Measurements from ENCODE around the gene RNF144A. TPM values are rescaled to one million over a fixed set of nuclear protein-coding genes. Genes with fewer than 3 reads are reported as not detected.

RNF144A gene
- total RNA-seq, 1 experiment from 2014 or later: 13.6 TPM

DNA sequence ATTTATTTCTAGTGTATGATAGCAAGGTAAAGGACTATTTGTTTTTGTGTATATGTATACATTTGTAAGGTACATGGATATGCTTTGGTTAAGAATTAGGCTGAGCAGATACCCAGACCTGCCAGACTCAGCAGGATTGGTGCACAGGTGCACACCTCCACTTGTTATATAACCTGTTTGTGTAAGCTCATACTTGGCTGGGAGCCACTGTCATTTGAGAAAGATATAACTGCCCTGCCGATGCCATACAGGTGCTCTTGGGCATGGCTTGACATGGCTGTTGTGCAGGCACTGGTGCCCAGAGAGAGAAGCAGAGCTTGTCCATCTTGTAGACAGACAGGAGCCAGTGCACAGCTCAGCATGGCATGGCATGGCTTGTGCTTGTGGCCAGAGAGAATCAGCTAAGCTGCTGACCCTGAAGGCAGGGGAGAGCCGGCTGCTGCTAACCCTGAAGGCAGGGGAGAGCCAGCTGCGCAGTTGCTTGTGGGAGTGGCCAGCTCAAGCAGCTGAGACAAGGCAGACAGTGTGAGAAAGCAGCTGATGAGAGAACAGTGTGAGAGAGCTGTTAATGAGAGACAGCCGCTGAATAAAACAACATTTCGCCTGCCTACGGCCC is 136.5 kb downstream of the RNF144A start:
- DNase-seq (ENCODE audit: low spot score) (no peak), ATAC-seq (no peak)
- ChIA-PET CTCF (interaction anchor here (2.6 kb wide), 1 partner anchor 10 kb away, joined by 11 read pairs; no protein-coding TSS in a partner anchor), POLR2A (no interaction called here)
- H3K9me3 Mint-ChIP-seq: peaks cover 21% of the 10 kb centered on the region; the same call in 1 of the 2 replicates
- H3K4me3 Mint-ChIP-seq: no peak overlapping the region
- H3K27me3 Mint-ChIP-seq (ENCODE audit: low read depth): no peaks in the 10 kb centered on the region; the same call in 1 of the 2 replicates
- peaks cover 18% of the 10 kb centered on the region for H3K4me1 Mint-ChIP-seq
- TF ChIP-seq SP1 (CRISPR knock-in tag; conservative IDR thresholded peaks at IDR 0.05) (no peak), ATF1 (CRISPR knock-in tag; IDR thresholded peaks at IDR 0.05) (no peak), OVOL2 (CRISPR knock-in tag; IDR thresholded peaks at IDR 0.05; ENCODE audit: borderline replicate concordance) (no peak), PRRX2 (CRISPR knock-in tag; IDR thresholded peaks at IDR 0.05) (no peak), CBFB (CRISPR knock-in tag; IDR thresholded peaks at IDR 0.05; ENCODE audit: low read depth) (no peak), RORB (CRISPR knock-in tag; IDR thresholded peaks at IDR 0.05) (no peak), NR2C2 (CRISPR knock-in tag; IDR thresholded peaks at IDR 0.05) (no peak), ZNF138 (CRISPR knock-in tag; conservative IDR thresholded peaks at IDR 0.05) (no peak), ZNF396 (CRISPR knock-in tag; IDR thresholded peaks at IDR 0.05; ENCODE audit: borderline replicate concordance) (no peak), ZNF671 (CRISPR knock-in tag; IDR thresholded peaks at IDR 0.05) (no peak), MYBL2 (CRISPR knock-in tag; IDR thresholded peaks at IDR 0.05) (no peak)
- TF ChIP-seq, protein P1, sequence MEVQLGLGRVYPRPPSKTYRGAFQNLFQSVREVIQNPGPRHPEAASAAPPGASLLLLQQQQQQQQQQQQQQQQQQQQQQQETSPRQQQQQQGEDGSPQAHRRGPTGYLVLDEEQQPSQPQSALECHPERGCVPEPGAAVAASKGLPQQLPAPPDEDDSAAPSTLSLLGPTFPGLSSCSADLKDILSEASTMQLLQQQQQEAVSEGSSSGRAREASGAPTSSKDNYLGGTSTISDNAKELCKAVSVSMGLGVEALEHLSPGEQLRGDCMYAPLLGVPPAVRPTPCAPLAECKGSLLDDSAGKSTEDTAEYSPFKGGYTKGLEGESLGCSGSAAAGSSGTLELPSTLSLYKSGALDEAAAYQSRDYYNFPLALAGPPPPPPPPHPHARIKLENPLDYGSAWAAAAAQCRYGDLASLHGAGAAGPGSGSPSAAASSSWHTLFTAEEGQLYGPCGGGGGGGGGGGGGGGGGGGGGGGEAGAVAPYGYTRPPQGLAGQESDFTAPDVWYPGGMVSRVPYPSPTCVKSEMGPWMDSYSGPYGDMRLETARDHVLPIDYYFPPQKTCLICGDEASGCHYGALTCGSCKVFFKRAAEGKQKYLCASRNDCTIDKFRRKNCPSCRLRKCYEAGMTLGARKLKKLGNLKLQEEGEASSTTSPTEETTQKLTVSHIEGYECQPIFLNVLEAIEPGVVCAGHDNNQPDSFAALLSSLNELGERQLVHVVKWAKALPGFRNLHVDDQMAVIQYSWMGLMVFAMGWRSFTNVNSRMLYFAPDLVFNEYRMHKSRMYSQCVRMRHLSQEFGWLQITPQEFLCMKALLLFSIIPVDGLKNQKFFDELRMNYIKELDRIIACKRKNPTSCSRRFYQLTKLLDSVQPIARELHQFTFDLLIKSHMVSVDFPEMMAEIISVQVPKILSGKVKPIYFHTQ (CRISPR knock-in tag; IDR thresholded peaks at IDR 0.05): no peak
- TF ChIP-seq, protein P2, sequence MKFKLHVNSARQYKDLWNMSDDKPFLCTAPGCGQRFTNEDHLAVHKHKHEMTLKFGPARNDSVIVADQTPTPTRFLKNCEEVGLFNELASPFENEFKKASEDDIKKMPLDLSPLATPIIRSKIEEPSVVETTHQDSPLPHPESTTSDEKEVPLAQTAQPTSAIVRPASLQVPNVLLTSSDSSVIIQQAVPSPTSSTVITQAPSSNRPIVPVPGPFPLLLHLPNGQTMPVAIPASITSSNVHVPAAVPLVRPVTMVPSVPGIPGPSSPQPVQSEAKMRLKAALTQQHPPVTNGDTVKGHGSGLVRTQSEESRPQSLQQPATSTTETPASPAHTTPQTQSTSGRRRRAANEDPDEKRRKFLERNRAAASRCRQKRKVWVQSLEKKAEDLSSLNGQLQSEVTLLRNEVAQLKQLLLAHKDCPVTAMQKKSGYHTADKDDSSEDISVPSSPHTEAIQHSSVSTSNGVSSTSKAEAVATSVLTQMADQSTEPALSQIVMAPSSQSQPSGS (CRISPR knock-in tag; IDR thresholded peaks at IDR 0.05; ENCODE audit: borderline replicate concordance, low read depth): no peak
- TF ChIP-seq, protein P3, sequence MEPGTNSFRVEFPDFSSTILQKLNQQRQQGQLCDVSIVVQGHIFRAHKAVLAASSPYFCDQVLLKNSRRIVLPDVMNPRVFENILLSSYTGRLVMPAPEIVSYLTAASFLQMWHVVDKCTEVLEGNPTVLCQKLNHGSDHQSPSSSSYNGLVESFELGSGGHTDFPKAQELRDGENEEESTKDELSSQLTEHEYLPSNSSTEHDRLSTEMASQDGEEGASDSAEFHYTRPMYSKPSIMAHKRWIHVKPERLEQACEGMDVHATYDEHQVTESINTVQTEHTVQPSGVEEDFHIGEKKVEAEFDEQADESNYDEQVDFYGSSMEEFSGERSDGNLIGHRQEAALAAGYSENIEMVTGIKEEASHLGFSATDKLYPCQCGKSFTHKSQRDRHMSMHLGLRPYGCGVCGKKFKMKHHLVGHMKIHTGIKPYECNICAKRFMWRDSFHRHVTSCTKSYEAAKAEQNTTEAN (CRISPR knock-in tag; IDR thresholded peaks at IDR 0.05): no peak
- no peaks in the 10 kb centered on the region for H3K36me3 Mint-ChIP-seq
- no peak overlapping the region for H3K27ac Mint-ChIP-seq

DNA sequence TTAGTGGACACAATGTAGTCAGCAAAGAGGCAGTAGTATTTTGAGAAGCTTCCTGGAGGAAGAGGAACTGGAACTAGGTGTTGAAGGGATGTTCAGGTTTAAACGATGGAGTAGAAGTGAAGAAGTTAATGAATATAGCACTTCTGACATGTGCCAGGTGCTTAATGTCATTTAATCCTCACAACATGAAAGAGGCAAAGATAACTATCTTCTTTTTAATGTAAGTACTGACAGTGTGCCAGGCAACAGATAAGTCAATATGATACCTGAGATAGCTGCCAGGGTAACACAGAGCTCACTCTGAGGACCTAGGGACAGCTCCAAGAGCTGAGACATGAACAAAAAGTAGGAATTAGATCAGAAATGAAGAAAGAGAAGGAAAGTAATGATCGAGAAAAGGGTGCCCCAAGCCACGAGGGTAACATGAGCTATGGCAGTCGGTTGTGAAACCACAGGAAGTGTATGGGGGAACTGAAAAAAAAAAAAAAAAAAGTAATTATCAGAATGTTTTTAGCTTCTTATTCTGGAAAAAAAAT is 140.7 kb downstream of the RNF144A start:
- ChIA-PET POLR2A (interaction anchor here (0.7 kb wide), 1 partner anchor 12 kb away, joined by 3 read pairs; no protein-coding TSS in a partner anchor), CTCF (interaction anchor here (0.6 kb wide), 1 partner anchor 170 kb away, joined by 3 read pairs; no protein-coding TSS in a partner anchor)
- TF ChIP-seq TEAD1 (CRISPR knock-in tag; IDR thresholded peaks at IDR 0.05): no peak
- ATAC-seq: no peak
- Mint-ChIP-seq H3K27ac (no peak overlapping the region), H3K4me1 (peaks cover 11% of the 10 kb centered on the region), H3K27me3 (ENCODE audit: low read depth) (no peaks in the 10 kb centered on the region; the same call in 1 of the 2 replicates), H3K36me3 (peaks cover 1% of the 10 kb centered on the region; the same call in 1 of the 2 replicates), H3K4me3 (no peak overlapping the region), H3K9me3 (peaks cover 7% of the 10 kb centered on the region)
- DNase-seq (ENCODE audit: low spot score): no peak

DNA sequence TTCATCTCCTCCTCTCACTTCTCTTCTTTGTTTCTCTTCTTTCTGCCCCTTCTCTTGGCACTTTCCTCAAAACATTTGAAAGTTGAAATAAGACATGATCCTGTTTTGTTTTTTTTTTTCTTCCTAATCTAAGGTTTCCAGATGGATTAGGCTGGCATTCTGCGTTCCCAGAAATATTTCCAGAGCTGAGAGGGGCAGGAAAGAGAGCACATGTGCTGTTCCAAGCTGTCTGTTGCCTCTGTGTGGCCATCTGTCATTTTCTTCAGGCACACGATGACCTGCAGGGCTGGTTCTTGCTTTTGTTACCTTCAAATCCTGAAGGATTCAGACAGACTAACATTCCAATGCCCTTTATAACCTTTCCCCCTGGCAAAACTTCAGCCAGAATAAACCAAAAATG is 142.9 kb downstream of the RNF144A start:
- H3K4me1 Mint-ChIP-seq: peaks cover 11% of the 10 kb centered on the region
- peaks cover 19% of the 10 kb centered on the region for H3K36me3 Mint-ChIP-seq
- ChIA-PET POLR2A (no interaction called here), CTCF (interaction anchor here (1.3 kb wide), 1 partner anchor 16 kb away, joined by 4 read pairs; no protein-coding TSS in a partner anchor)
- H3K27me3 Mint-ChIP-seq (ENCODE audit: low read depth): peaks cover 2% of the 10 kb centered on the region; the same call in 1 of the 2 replicates
- H3K4me3 Mint-ChIP-seq: no peak overlapping the region
- peaks cover 23% of the 10 kb centered on the region for H3K9me3 Mint-ChIP-seq
- no peak for ATAC-seq
- no peak overlapping the region for H3K27ac Mint-ChIP-seq
- no peak for DNase-seq (ENCODE audit: low spot score)
- TF ChIP-seq, protein P4, sequence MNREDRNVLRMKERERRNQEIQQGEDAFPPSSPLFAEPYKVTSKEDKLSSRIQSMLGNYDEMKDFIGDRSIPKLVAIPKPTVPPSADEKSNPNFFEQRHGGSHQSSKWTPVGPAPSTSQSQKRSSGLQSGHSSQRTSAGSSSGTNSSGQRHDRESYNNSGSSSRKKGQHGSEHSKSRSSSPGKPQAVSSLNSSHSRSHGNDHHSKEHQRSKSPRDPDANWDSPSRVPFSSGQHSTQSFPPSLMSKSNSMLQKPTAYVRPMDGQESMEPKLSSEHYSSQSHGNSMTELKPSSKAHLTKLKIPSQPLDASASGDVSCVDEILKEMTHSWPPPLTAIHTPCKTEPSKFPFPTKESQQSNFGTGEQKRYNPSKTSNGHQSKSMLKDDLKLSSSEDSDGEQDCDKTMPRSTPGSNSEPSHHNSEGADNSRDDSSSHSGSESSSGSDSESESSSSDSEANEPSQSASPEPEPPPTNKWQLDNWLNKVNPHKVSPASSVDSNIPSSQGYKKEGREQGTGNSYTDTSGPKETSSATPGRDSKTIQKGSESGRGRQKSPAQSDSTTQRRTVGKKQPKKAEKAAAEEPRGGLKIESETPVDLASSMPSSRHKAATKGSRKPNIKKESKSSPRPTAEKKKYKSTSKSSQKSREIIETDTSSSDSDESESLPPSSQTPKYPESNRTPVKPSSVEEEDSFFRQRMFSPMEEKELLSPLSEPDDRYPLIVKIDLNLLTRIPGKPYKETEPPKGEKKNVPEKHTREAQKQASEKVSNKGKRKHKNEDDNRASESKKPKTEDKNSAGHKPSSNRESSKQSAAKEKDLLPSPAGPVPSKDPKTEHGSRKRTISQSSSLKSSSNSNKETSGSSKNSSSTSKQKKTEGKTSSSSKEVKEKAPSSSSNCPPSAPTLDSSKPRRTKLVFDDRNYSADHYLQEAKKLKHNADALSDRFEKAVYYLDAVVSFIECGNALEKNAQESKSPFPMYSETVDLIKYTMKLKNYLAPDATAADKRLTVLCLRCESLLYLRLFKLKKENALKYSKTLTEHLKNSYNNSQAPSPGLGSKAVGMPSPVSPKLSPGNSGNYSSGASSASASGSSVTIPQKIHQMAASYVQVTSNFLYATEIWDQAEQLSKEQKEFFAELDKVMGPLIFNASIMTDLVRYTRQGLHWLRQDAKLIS (CRISPR knock-in tag; IDR thresholded peaks at IDR 0.05; ENCODE audit: borderline replicate concordance): no peak
- TF ChIP-seq, protein P5, sequence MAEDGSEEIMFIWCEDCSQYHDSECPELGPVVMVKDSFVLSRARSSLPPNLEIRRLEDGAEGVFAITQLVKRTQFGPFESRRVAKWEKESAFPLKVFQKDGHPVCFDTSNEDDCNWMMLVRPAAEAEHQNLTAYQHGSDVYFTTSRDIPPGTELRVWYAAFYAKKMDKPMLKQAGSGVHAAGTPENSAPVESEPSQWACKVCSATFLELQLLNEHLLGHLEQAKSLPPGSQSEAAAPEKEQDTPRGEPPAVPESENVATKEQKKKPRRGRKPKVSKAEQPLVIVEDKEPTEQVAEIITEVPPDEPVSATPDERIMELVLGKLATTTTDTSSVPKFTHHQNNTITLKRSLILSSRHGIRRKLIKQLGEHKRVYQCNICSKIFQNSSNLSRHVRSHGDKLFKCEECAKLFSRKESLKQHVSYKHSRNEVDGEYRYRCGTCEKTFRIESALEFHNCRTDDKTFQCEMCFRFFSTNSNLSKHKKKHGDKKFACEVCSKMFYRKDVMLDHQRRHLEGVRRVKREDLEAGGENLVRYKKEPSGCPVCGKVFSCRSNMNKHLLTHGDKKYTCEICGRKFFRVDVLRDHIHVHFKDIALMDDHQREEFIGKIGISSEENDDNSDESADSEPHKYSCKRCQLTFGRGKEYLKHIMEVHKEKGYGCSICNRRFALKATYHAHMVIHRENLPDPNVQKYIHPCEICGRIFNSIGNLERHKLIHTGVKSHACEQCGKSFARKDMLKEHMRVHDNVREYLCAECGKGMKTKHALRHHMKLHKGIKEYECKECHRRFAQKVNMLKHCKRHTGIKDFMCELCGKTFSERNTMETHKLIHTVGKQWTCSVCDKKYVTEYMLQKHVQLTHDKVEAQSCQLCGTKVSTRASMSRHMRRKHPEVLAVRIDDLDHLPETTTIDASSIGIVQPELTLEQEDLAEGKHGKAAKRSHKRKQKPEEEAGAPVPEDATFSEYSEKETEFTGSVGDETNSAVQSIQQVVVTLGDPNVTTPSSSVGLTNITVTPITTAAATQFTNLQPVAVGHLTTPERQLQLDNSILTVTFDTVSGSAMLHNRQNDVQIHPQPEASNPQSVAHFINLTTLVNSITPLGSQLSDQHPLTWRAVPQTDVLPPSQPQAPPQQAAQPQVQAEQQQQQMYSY (CRISPR knock-in tag; IDR thresholded peaks at IDR 0.05): no peak
- no peak for TF ChIP-seq SP1 (CRISPR knock-in tag; conservative IDR thresholded peaks at IDR 0.05)
- TF ChIP-seq ELF4 (CRISPR knock-in tag; IDR thresholded peaks at IDR 0.05; ENCODE audit: low read depth): no peak
- no peak for TF ChIP-seq FOXK1 (CRISPR knock-in tag; IDR thresholded peaks at IDR 0.05)
